ENCODE measurements around the gene CLIC1. TPM values are rescaled to one million over a fixed set of nuclear protein-coding genes. Genes with fewer than 3 reads are reported as not detected.
A peak's percentile ranks its signal among the peaks of the same experiment; 100 is the strongest.

Gene CLIC1
- total RNA-seq, 1 experiment from 2014 or later, result 431 TPM

- POLR2A ChIA-PET (ENCODE audit: low non-redundant PET), result no interaction called here
- H3K27me3 ChIP-seq (replicated peaks; ENCODE audit: insufficient read depth, low read depth, low read length, poor library complexity), result no peaks in the 10 kb centered on the region
- H3K27ac ChIP-seq (ENCODE audit: low read depth, low read length, poor library complexity, severe bottlenecking), result no peak within 1 kb of the TSS
- no peak for TF ChIP-seq EZH2 (IDR thresholded peaks at IDR 0.05; ENCODE audit: borderline replicate concordance, low read depth, low read length, poor library complexity, severe bottlenecking)
- TF ChIP-seq, protein P1, sequence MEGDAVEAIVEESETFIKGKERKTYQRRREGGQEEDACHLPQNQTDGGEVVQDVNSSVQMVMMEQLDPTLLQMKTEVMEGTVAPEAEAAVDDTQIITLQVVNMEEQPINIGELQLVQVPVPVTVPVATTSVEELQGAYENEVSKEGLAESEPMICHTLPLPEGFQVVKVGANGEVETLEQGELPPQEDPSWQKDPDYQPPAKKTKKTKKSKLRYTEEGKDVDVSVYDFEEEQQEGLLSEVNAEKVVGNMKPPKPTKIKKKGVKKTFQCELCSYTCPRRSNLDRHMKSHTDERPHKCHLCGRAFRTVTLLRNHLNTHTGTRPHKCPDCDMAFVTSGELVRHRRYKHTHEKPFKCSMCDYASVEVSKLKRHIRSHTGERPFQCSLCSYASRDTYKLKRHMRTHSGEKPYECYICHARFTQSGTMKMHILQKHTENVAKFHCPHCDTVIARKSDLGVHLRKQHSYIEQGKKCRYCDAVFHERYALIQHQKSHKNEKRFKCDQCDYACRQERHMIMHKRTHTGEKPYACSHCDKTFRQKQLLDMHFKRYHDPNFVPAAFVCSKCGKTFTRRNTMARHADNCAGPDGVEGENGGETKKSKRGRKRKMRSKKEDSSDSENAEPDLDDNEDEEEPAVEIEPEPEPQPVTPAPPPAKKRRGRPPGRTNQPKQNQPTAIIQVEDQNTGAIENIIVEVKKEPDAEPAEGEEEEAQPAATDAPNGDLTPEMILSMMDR (conservative IDR thresholded peaks at IDR 0.05; ENCODE audit: low read depth, low read length), result no peak
- BruUV-seq (replicated peaks), result no TSS peak
- H3K4me3 ChIP-seq (ENCODE audit: low read depth, low read length, poor library complexity, severe bottlenecking), result no peak within 1 kb of the TSS
- CTCF ChIA-PET, result no interaction called here
- peaks cover 4% of the 10 kb centered on the region for H3K4me1 ChIP-seq (ENCODE audit: insufficient read depth, low read length, poor library complexity, severe bottlenecking)
- H3K9me3 ChIP-seq (ENCODE audit: low read depth, low read length, poor library complexity, severe bottlenecking), result no peaks in the 10 kb centered on the region
- intact Hi-C loops (cut with micrococcal nuclease; ENCODE audit: unreplicated experiment), result no loop called here
- DNase-seq (ENCODE audit: low spot score), result no peak
- H3K36me3 ChIP-seq (ENCODE audit: insufficient read depth, low read length, poor library complexity, severe bottlenecking), result no peaks in the 10 kb centered on the region
Observed at GRCh38 chr6:31706599-31706998, 29.7 kb downstream of the CLIC1 start, which contains the start of gene LY6G6F. LY6G6F (plus strand) TSS chr6:31706866; CDS start chr6:31706907, 41 bp downstream.

- Histone ChIP-seq H3K27ac (ENCODE audit: low read depth, low read length, poor library complexity, severe bottlenecking) (no peak overlapping the region), H3K9me3 (ENCODE audit: low read depth, low read length, poor library complexity, severe bottlenecking) (no peaks in the 10 kb centered on the region), H3K4me1 (ENCODE audit: insufficient read depth, low read length, poor library complexity, severe bottlenecking) (peaks cover 7% of the 10 kb centered on the region), H3K27me3 (replicated peaks; ENCODE audit: insufficient read depth, low read depth, low read length, poor library complexity) (no peaks in the 10 kb centered on the region), H3K36me3 (ENCODE audit: insufficient read depth, low read length, poor library complexity, severe bottlenecking) (no peaks in the 10 kb centered on the region), H3K4me3 (ENCODE audit: low read depth, low read length, poor library complexity, severe bottlenecking) (no peak overlapping the region)
- no peak for DNase-seq (ENCODE audit: low spot score)
- ChIA-PET POLR2A (ENCODE audit: low non-redundant PET) (interaction anchor here (0.6 kb wide), 1 partner anchor 1059 kb away, joined by 8 read pairs; the partner anchor contains the start of gene C6orf136), CTCF (interaction anchor here (0.6 kb wide), 1 partner anchor 25 kb away, joined by 6 read pairs; no protein-coding TSS in a partner anchor)
- intact Hi-C loops (cut with micrococcal nuclease; ENCODE audit: unreplicated experiment), result no loop called here
- no peak for TF ChIP-seq EZH2 (IDR thresholded peaks at IDR 0.05; ENCODE audit: borderline replicate concordance, low read depth, low read length, poor library complexity, severe bottlenecking)
- TF ChIP-seq, protein P1 (conservative IDR thresholded peaks at IDR 0.05; ENCODE audit: low read depth, low read length), result no peak
- BruUV-seq (replicated peaks), result no TSS peak
Observed at GRCh38 chr6:31705931-31706330, 30.4 kb downstream of the CLIC1 start.

DNA sequence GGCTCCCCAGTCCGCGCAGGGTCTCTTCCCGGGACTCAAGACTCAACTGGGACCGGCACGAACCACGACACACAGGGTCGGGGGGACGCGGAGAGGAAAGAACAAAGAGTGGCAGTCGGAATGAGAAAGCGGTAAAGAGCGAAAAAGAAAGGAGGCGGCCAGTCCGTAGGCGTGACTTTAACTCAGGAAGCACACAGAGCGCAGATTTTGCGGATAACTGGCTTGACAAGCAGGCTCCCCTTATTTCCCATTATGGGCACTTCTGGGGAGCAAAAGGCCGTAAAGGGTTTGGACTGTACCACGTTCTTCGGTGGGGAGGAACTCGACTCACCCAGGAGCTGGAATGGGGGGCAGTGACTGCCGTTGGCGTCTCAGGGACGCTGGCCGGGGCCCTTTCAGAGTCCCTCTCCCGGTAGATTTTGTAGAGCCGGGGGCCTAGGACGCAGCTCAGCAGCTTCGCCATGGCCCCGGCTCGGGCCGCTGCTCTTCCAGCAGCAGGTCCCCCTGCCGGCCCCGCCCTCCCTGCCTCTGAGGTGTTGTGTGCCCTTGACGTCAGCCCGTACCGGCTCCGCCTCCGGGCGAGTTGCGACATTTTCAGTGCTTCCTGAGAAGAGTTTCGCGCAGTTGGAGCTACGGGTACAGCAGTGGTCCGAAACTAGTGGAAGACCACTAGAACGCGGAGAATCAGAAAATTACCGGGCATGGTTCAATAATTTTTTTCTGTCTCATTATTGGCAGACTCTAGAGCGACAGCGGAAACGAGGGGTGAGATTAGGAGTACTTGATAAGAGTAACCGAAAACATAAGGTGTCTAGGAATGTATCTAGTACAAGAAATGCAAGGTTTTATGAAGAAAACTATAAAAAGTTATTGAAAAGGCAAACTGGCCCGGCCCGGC lies 33.3 kb downstream of the CLIC1 start, which contains the start of gene ABHD16A:
Gene ABHD16A (minus strand): TSS at position 506 of the 898 bp plus-strand sequence. CDS start 43 bp downstream, at position 463.
- no peak for TF ChIP-seq EZH2 (IDR thresholded peaks at IDR 0.05; ENCODE audit: borderline replicate concordance, low read depth, low read length, poor library complexity, severe bottlenecking)
- TF ChIP-seq, protein P1 (conservative IDR thresholded peaks at IDR 0.05; ENCODE audit: low read depth, low read length), result no peak
- no peaks in the 10 kb centered on the region for H3K36me3 ChIP-seq (ENCODE audit: insufficient read depth, low read length, poor library complexity, severe bottlenecking)
- peak within 1 kb of the TSS; percentile 97 for H3K27ac ChIP-seq (ENCODE audit: low read depth, low read length, poor library complexity, severe bottlenecking)
- H3K9me3 ChIP-seq (ENCODE audit: low read depth, low read length, poor library complexity, severe bottlenecking), result no peaks in the 10 kb centered on the region
- H3K4me3 ChIP-seq (ENCODE audit: low read depth, low read length, poor library complexity, severe bottlenecking), result peak within 1 kb of the TSS; percentile 71
- no TSS peak for BruUV-seq (replicated peaks)
- H3K4me1 ChIP-seq (ENCODE audit: insufficient read depth, low read length, poor library complexity, severe bottlenecking), result peaks cover 7% of the 10 kb centered on the region
- peak; percentile 100 for DNase-seq (ENCODE audit: low spot score)
- CTCF ChIA-PET, result no interaction called here
- intact Hi-C loops (cut with micrococcal nuclease; ENCODE audit: unreplicated experiment), result no loop called here
- POLR2A ChIA-PET (ENCODE audit: low non-redundant PET), result interaction anchor here (0.5 to 1.0 kb wide), 7 partner anchors 22 to 1092 kb away, joined by 3 to 6 read pairs (median 3); partner anchors contain the start of genes DXO, LSM2 and LY6G5C
- no peaks in the 10 kb centered on the region for H3K27me3 ChIP-seq (replicated peaks; ENCODE audit: insufficient read depth, low read depth, low read length, poor library complexity)

All from A673 (cell line).